ENCODE results near the gene CCDC194. TPM values are rescaled to one million over a fixed set of nuclear protein-coding genes. Genes with fewer than 3 reads are reported as not detected.

CCDC194 gene
- total and polyA plus RNA-seq, 2 of the 13 experiments (the other 11 are each of a cell fraction or from before 2014, with no cell fraction given) = 0.13 to 0.21 TPM

- Histone ChIP-seq H3K4me1 (ENCODE audit: insufficient read depth, low read length) (peaks cover 13% of the 10 kb centered on the region), H3K9ac (ENCODE audit: insufficient read depth, low read depth, low read length) (no peak overlapping the region; the same call in 1 of the 2 replicates), H3K4me3 (replicated peaks in 1 of 3; ENCODE audit: insufficient read depth in 1 of 3, low read depth in 2 of 3, low read length in 3 of 3) (peak overlapping the region; percentile 62 to 82 (median 70); a peak in 5 of 6 replicates), H4K20me1 (ENCODE audit: insufficient read depth, low read length) (no peaks in the 10 kb centered on the region; the same call in 1 of the 2 replicates), H3K27ac (ENCODE audit: extremely low read length, insufficient read depth, low read length) (peak overlapping the region; percentile 81), H3K36me3 (replicated peaks in 1 of 2; ENCODE audit: control insufficient read depth in 1 of 2, insufficient read depth in 2 of 2, low read length in 2 of 2) (peaks cover 0 to 8% of the 10 kb centered on the region in 2 experiments; a peak in 3 of 5 replicates), H2AFZ (ENCODE audit: low read length) (no peak overlapping the region), H3K4me2 (ENCODE audit: low read depth, low read length) (peak overlapping the region; percentile 92), H3K27me3 (ENCODE audit: control insufficient read depth in 1 of 2, insufficient read depth in 2 of 2, low read length in 2 of 2) (no peaks in the 10 kb centered on the region; a peak in 1 of 5 replicates), H3K79me2 (ENCODE audit: insufficient read depth, low read length) (peaks cover 33% of the 10 kb centered on the region), H3K9me3 (ENCODE audit: low read length) (no peaks in the 10 kb centered on the region)
- ChIA-PET CTCF (ENCODE audit: low intra/inter-chr PET ratio, low total read pairs) (no interaction called here), POLR2A (no interaction called here)
- ATAC-seq = no peak
- 93% methylated on average over 6 of the region's 6 CpGs for WGBS (ENCODE audit: low lambda C conversion rate)
- TF ChIP-seq ZBTB38 (CRISPR knock-in tag; IDR thresholded peaks at IDR 0.05) = 0 out of 2 replicates have a peak, but pooled peaks have one; percentile 21
- TF ChIP-seq XRCC5 (optimal IDR thresholded peaks at IDR 0.05; ENCODE audit: low read length) = no peak
- in situ Hi-C loops (cut with HindIII; ENCODE audit: extremely low pct_ligation_motif_present, low pct_unique_long_range_greater_than_20kb) (no loop called here), intact Hi-C loops (cut with micrococcal nuclease; ENCODE audit: unreplicated experiment) (no loop called here)
- no peak for FAIRE-seq
- no TSS peak for BruUV-seq (replicated peaks)
- DNase-seq (ENCODE audit: low spot score) = no peak
These were observed 10.0 kb upstream of the CCDC194 start for GRCh38 chr19:17404015-17404414.

- no peak for DNase-seq (ENCODE audit: low spot score)
- ChIA-PET CTCF (ENCODE audit: low intra/inter-chr PET ratio, low total read pairs) (no interaction called here), POLR2A (interaction anchor here (0.7 to 1.0 kb wide), 2 partner anchors 12 to 16 kb away, joined by 4 read pairs; partner anchors contain the start of gene MVB12A)
- no peak overlapping the region for H3K27ac ChIP-seq (ENCODE audit: extremely low read length, insufficient read depth, low read length)
- H3K4me3 ChIP-seq (replicated peaks in 1 of 3; ENCODE audit: insufficient read depth in 1 of 3, low read depth in 2 of 3, low read length in 3 of 3) = no peak overlapping the region
- no peak overlapping the region for H3K9ac ChIP-seq (ENCODE audit: insufficient read depth, low read depth, low read length)
- H3K79me2 ChIP-seq (ENCODE audit: insufficient read depth, low read length) = peaks cover 33% of the 10 kb centered on the region
- peaks cover 0 to 8% of the 10 kb centered on the region in 2 experiments; a peak in 3 of 5 replicates for H3K36me3 ChIP-seq (replicated peaks in 1 of 2; ENCODE audit: control insufficient read depth in 1 of 2, insufficient read depth in 2 of 2, low read length in 2 of 2)
- H3K27me3 ChIP-seq (ENCODE audit: control insufficient read depth in 1 of 2, insufficient read depth in 2 of 2, low read length in 2 of 2) = no peaks in the 10 kb centered on the region; a peak in 1 of 5 replicates
- intact Hi-C loops (cut with micrococcal nuclease; ENCODE audit: unreplicated experiment) = no loop called here
- in situ Hi-C loops (cut with HindIII; ENCODE audit: extremely low pct_ligation_motif_present, low pct_unique_long_range_greater_than_20kb) = no loop called here
- BruUV-seq (replicated peaks) = no TSS peak
- no peak overlapping the region for H3K4me2 ChIP-seq (ENCODE audit: low read depth, low read length)
- H2AFZ ChIP-seq (ENCODE audit: low read length) = no peak overlapping the region
- peaks cover 13% of the 10 kb centered on the region for H3K4me1 ChIP-seq (ENCODE audit: insufficient read depth, low read length)
- no peak for ATAC-seq
- H3K9me3 ChIP-seq (ENCODE audit: low read length) = no peaks in the 10 kb centered on the region
- no peaks in the 10 kb centered on the region; the same call in 1 of the 2 replicates for H4K20me1 ChIP-seq (ENCODE audit: insufficient read depth, low read length)
- no peak for FAIRE-seq
- 86% methylated on average over 30 of the region's 36 CpGs for WGBS (ENCODE audit: low lambda C conversion rate)
- no peak for TF ChIP-seq STAT6 (CRISPR knock-in tag; IDR thresholded peaks at IDR 0.05; ENCODE audit: borderline replicate concordance)
- TF ChIP-seq SRSF9 (IDR thresholded peaks at IDR 0.05; ENCODE audit: borderline replicate concordance, insufficient read depth, low read depth, low read length, poor library complexity, severe bottlenecking) = no peak
- TF ChIP-seq PRMT3 (CRISPR knock-in tag; IDR thresholded peaks at IDR 0.05; ENCODE audit: borderline replicate concordance, low read depth) = no peak
- no peak for TF ChIP-seq ZNF232 (CRISPR knock-in tag; IDR thresholded peaks at IDR 0.05; ENCODE audit: borderline replicate concordance)
- TF ChIP-seq ZBTB33 (CRISPR knock-in tag; IDR thresholded peaks at IDR 0.05) = peak; percentile 69; the same call in 1 of the 2 replicates
- TF ChIP-seq, protein P1, sequence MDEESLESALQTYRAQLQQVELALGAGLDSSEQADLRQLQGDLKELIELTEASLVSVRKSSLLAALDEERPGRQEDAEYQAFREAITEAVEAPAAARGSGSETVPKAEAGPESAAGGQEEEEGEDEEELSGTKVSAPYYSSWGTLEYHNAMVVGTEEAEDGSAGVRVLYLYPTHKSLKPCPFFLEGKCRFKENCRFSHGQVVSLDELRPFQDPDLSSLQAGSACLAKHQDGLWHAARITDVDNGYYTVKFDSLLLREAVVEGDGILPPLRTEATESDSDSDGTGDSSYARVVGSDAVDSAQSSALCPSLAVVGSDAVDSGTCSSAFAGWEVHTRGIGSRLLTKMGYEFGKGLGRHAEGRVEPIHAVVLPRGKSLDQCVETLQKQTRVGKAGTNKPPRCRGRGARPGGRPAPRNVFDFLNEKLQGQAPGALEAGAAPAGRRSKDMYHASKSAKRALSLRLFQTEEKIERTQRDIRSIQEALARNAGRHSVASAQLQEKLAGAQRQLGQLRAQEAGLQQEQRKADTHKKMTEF (CRISPR knock-in tag; IDR thresholded peaks at IDR 0.05) = no peak
- TF ChIP-seq ZNF883 (CRISPR knock-in tag; IDR thresholded peaks at IDR 0.05; ENCODE audit: not compliant biosample characterization) = no peak
These were observed 9.2 kb upstream of the CCDC194 start for GRCh38 chr19:17402982-17403855.
